ENCODE results near the gene HBB. TPM values are rescaled to one million over a fixed set of nuclear protein-coding genes. Genes with fewer than 3 reads are reported as not detected.

HBB gene
- polyA plus RNA-seq, 1 donor from 2014 or later: not detected

Other genes starting within 250 kb of the HBB start
- not detected in 2 replicates for gene OR51L1, start 232.2 kb downstream of the HBB start, polyA plus RNA-seq
- not detected in 2 replicates for gene OR52J3, start 180.5 kb downstream of the HBB start, polyA plus RNA-seq
- not detected in 2 replicates for gene OR52E2, start 167.4 kb downstream of the HBB start, polyA plus RNA-seq
- not detected in 2 replicates for gene OR52E1, start 157.5 kb downstream of the HBB start, polyA plus RNA-seq
- gene OR52A5, start 88.7 kb downstream of the HBB start, polyA plus RNA-seq: not detected in 2 replicates
- gene OR52A1, start 72.3 kb downstream of the HBB start, polyA plus RNA-seq: not detected in 2 replicates
- gene OR51V1, start 26.4 kb downstream of the HBB start, polyA plus RNA-seq: not detected in 2 replicates
- gene HBD, start 7.4 kb upstream of the HBB start, polyA plus RNA-seq: not detected in 2 replicates
- not detected in 2 replicates for gene HBG1, start 22.8 kb upstream of the HBB start, polyA plus RNA-seq
- gene HBG2, start 27.7 kb upstream of the HBB start, polyA plus RNA-seq: 1.2 TPM in 1 of 2 replicates, not detected in the other
- not detected in 2 replicates for gene HBE1, start 42.9 kb upstream of the HBB start, polyA plus RNA-seq
- not detected in 2 replicates for gene OR51B4, start 74.9 kb upstream of the HBB start, polyA plus RNA-seq
- not detected in 2 replicates for gene OR51B2, start 97.2 kb upstream of the HBB start, polyA plus RNA-seq
- not detected in 2 replicates for gene OR51B5, start 116.5 kb upstream of the HBB start, polyA plus RNA-seq
- not detected in 2 replicates for gene OR51B6, start 124.4 kb upstream of the HBB start, polyA plus RNA-seq
- not detected in 2 replicates for gene OR51M1, start 156.7 kb upstream of the HBB start, polyA plus RNA-seq
- gene OR51Q1, start 195.0 kb upstream of the HBB start, polyA plus RNA-seq: not detected in 2 replicates
- gene OR51I1, start 214.4 kb upstream of the HBB start, polyA plus RNA-seq: not detected in 2 replicates
- not detected in 2 replicates for gene OR51I2, start 222.3 kb upstream of the HBB start, polyA plus RNA-seq

All from neural cell (in vitro differentiated cells).